Measurements from ENCODE around the gene RAPGEF2. TPM values are rescaled to one million over a fixed set of nuclear protein-coding genes. Genes with fewer than 3 reads are reported as not detected.
"Not testable (repeated sequence)": the region's sequence is repeated elsewhere in the genome, so short reads cannot be mapped to it uniquely, and the experiment has no call there.

The RAPGEF2 gene
- total RNA-seq, 2 experiments from 2014 or later, result 24.1 to 27.8 TPM

DNA sequence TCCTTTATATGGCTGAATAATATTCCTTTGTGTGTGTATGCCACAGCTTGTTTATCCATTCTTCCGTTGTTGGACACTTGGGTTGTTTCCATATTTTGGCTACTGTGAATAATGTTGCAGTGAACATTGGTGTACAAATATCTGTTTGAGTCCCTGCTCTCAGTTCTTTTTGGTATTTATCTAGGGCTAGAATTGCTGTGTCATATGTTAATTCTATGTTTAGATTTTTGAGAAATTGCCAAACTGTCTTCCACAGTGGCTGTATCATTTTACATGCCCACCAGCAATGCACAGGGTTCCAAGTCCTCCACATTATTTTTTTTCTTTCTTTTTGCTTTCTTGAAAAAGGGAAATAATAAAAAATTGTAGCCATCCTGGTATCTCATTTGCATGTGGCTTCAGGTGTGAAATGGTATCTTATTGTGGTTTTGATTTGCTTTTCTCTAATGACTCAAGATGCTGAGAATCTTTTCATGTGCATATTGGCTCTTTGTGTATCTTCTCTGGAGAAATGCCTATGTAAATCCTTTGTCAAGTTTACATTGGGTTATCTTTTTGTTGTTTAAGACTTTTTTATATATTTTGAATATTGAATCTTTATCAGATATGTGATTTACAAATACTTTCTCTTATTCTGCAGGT, 129.7 kb downstream of the RAPGEF2 start:
- ChIA-PET CTCF (no interaction called here), POLR2A (no interaction called here)
- no peak overlapping the region for H3K4me3 Mint-ChIP-seq
- H3K27ac Mint-ChIP-seq, result no peak overlapping the region
- no peaks in the 10 kb centered on the region for H3K9me3 Mint-ChIP-seq
- no peak for DNase-seq
- no peaks in the 10 kb centered on the region for H3K27me3 Mint-ChIP-seq
- H3K4me1 Mint-ChIP-seq, result peaks cover 8% of the 10 kb centered on the region
- H3K36me3 Mint-ChIP-seq (ENCODE audit: low read depth), result peaks cover 3% of the 10 kb centered on the region

DNA sequence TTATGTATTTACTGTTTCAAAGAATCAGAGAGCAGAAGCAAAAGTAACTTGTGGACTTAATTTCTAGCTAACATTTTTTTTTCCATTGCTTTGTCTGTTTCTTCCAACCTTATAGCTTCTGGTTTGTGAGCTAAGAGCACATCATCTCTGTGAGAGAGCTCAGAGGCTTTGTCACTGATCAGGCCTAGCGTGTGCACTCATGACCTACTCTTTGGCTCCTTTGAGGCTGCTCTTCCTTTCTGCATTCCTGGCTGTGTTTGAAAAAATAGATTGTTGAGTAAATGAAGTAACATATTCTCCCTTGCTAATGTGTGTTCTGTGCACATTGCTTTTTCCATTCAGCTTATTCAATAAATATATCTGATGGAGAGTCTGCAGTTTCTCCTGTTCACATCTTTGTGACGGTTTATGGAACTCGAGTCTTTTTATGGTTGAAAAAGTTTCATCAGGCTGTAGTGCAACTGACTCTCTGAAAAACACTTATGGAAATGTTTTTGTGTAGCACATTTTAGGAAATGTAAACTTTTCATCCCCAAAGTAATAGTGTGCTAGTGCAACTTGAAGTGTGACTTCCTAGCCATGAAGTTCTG, 133.0 kb downstream of the RAPGEF2 start:
- H3K27me3 Mint-ChIP-seq, result no peaks in the 10 kb centered on the region
- H3K4me3 Mint-ChIP-seq, result no peak overlapping the region
- DNase-seq, result no peak
- no peak overlapping the region for H3K27ac Mint-ChIP-seq
- peaks cover 4% of the 10 kb centered on the region for H3K36me3 Mint-ChIP-seq (ENCODE audit: low read depth)
- ChIA-PET CTCF (no interaction called here), POLR2A (no interaction called here)
- H3K4me1 Mint-ChIP-seq, result peaks cover 10% of the 10 kb centered on the region
- no peaks in the 10 kb centered on the region for H3K9me3 Mint-ChIP-seq

DNA sequence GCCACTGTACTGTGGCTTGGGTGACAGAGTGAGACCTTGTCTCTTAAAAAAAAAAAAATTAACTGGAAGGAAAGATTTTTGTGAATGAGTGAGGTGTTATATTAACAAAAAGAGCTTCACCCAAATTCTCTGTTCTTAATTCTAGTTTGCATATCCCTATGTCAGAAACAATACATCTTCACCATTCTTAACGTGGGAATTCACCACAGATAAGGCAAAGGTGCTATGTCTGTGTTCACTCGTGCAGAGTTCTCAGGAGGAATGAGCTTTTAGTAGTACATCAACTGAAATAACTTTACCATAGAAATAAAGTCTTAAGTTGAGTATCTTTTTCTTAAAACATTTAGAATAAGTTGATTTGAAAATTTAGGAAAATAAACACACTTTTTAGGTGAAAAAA, 135.1 kb downstream of the RAPGEF2 start:
- no peak overlapping the region for H3K27ac Mint-ChIP-seq
- H3K4me3 Mint-ChIP-seq, result no peak overlapping the region
- CTCF ChIA-PET, result interaction anchor here (0.7 kb wide), 1 partner anchor 79 kb away, joined by 3 read pairs; no protein-coding TSS in a partner anchor
- POLR2A ChIA-PET, result interaction anchor here (0.6 to 0.7 kb wide), 2 partner anchors 11 to 46 kb away, joined by 3 read pairs; no protein-coding TSS in a partner anchor
- H3K4me1 Mint-ChIP-seq, result peaks cover 4% of the 10 kb centered on the region
- no peak for DNase-seq
- no peaks in the 10 kb centered on the region for H3K27me3 Mint-ChIP-seq
- no peaks in the 10 kb centered on the region for H3K9me3 Mint-ChIP-seq
- peaks cover 6% of the 10 kb centered on the region for H3K36me3 Mint-ChIP-seq (ENCODE audit: low read depth)

DNA sequence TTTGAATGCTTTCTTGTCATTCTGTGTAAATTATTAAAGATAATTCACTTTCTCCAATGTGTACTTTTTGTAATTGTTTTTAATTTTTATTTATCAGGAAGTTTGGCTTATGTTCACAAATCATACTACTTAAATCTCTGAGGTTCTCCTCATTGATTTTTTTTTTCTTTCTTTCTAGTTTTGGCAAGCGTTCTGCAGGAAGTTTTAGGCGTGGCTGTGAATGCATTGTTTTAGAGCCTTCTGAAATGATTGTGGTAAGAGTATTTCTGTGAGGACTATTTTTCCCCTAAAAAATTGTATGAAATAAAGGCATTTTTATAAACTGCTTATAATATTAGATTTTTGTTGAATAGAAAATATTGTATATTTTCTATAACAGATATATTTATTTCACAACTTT, 135.8 kb downstream of the RAPGEF2 start:
- CTCF ChIA-PET, result no interaction called here
- Mint-ChIP-seq H3K27me3 (no peaks in the 10 kb centered on the region), H3K4me1 (peaks cover 2% of the 10 kb centered on the region), H3K4me3 (no peak overlapping the region), H3K27ac (no peak overlapping the region), H3K36me3 (ENCODE audit: low read depth) (peaks cover 6% of the 10 kb centered on the region), H3K9me3 (no peaks in the 10 kb centered on the region)
- DNase-seq, result no peak
- POLR2A ChIA-PET, result interaction anchor here (0.7 kb wide), 1 partner anchor 11 kb away, joined by 3 read pairs; no protein-coding TSS in a partner anchor

DNA sequence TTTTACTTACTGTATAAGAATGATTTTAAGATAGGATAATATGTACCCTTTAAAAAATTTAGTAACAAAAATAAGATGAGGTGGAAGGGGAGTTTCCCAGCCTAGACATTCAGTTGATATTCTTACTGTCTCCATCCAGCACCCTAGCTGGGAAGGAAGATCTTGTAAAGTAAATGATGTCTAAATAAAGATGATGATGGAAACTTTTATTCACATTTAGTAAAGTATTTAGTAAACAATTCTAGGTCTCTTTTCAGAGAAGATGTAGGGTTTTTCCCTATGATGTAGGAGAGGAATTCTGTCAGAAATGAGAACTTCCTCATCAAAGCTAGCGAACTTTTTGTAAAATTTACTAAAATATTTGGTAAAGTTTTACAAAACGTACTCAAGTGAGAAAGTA, 136.8 kb downstream of the RAPGEF2 start:
- no peaks in the 10 kb centered on the region for H3K9me3 Mint-ChIP-seq
- peaks cover 6% of the 10 kb centered on the region for H3K36me3 Mint-ChIP-seq (ENCODE audit: low read depth)
- H3K27ac Mint-ChIP-seq, result no peak overlapping the region
- H3K27me3 Mint-ChIP-seq, result no peaks in the 10 kb centered on the region
- no peak for DNase-seq
- ChIA-PET POLR2A (no interaction called here), CTCF (no interaction called here)
- no peak overlapping the region for H3K4me3 Mint-ChIP-seq
- H3K4me1 Mint-ChIP-seq, result peaks cover 2% of the 10 kb centered on the region

DNA sequence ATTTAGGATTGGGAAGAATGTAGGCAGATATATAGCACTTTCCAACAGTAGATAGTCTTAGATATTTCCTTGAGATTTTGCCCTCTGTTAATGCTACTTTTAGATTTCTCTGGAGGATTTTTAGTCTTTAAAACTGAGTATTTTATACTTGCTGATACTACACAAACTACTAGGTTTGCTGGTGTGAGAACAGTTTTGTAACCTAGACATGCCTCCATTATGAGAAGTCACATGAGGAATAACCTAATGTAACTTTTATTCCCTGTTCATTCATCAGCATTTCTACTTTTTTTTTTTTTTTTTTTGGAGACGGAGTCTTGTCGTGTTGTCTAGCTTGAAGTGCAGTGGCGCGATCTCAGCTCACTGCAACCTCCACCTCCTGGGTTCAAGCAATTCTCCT, 137.2 kb downstream of the RAPGEF2 start:
- H3K27me3 Mint-ChIP-seq, result no peaks in the 10 kb centered on the region
- H3K4me1 Mint-ChIP-seq, result peaks cover 2% of the 10 kb centered on the region
- H3K27ac Mint-ChIP-seq, result no peak overlapping the region
- H3K36me3 Mint-ChIP-seq (ENCODE audit: low read depth), result peaks cover 6% of the 10 kb centered on the region
- H3K9me3 Mint-ChIP-seq, result no peaks in the 10 kb centered on the region
- ChIA-PET POLR2A (no interaction called here), CTCF (no interaction called here)
- no peak overlapping the region for H3K4me3 Mint-ChIP-seq
- no peak for DNase-seq

DNA sequence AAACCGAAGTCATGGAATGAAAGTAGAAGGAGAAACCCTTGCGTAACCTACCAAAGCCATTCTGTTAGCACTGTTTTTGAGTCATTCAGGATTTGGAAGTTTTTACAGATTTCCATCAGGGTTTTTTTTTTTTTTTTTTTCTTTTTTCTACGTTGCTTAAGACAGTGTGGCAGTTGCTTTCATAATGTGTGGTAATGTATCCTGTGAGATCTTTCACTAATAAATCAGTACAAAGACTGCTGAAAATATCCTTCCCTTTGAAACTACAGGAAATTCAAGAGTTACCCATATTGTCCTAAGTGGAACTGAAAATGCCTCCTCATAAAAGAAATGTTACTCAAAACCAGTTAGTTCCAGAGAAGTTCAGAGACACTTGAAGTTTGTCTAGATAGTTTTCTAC, 137.8 kb downstream of the RAPGEF2 start:
- H3K36me3 Mint-ChIP-seq (ENCODE audit: low read depth), result peaks cover 6% of the 10 kb centered on the region
- DNase-seq, result no peak
- no peak overlapping the region for H3K27ac Mint-ChIP-seq
- H3K9me3 Mint-ChIP-seq, result no peaks in the 10 kb centered on the region
- no peak overlapping the region for H3K4me3 Mint-ChIP-seq
- ChIA-PET POLR2A (no interaction called here), CTCF (no interaction called here)
- peaks cover 2% of the 10 kb centered on the region for H3K4me1 Mint-ChIP-seq
- no peaks in the 10 kb centered on the region for H3K27me3 Mint-ChIP-seq

DNA sequence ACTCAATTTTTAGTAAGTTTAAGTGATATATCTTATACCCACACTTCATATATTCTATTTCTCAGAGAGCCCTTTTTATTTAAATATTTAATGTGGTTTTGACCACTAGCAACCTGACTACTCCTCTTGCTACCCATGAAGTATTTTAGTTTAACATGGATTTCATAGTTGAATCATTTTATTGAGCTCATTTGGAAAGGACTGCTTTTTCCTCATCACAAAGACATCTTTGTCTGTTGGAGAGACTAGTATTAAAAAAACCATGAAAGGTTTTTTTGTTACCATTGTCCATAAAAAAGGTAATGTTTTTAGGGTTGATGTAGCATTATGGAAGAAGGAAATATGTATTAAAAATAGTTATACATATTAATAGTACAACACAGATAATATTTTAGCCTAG, 139.5 kb downstream of the RAPGEF2 start:
- Mint-ChIP-seq H3K9me3 (no peaks in the 10 kb centered on the region), H3K4me1 (peaks cover 2% of the 10 kb centered on the region), H3K4me3 (no peak overlapping the region), H3K27me3 (no peaks in the 10 kb centered on the region), H3K27ac (no peak overlapping the region), H3K36me3 (ENCODE audit: low read depth) (peaks cover 6% of the 10 kb centered on the region)
- no peak for DNase-seq
- ChIA-PET POLR2A (no interaction called here), CTCF (no interaction called here)

DNA sequence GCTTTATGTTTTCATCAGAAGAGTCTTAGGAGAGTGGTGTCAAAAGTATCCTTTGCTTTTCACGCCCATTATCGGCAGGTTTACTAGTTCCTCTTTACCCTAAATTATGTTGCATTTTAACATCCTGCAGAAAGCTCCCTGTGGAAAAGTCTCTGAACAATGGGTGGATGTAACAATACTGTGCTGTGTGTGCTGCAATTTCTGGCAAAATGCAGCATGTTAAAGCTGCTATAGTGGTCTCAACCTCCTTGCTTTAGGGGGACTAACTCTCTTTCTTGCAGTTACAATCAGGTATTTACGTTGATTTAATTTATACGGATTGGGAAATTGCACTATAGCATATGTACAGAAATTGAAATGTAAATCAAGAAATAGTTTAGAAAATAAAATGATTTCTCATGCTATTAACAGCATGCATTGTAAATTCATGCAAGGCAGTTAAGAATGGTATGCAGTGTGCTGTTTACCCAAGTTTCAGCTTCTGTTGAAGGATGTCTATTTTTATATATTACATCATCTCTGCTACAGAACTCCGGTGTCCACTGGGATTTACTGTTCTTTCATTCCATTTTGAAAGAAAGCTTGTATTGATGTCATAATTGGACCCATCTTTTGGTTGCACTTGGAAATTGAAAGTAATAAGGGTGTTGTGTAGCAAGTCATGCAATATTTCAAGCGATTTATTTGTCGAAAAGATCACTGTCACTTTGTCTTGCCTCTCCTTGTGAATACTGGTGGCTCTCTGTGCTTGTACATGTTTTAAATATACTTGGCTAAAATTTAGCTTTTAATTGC, 145.7 kb downstream of the RAPGEF2 start:
- no peak for DNase-seq
- Mint-ChIP-seq H3K4me1 (no peaks in the 10 kb centered on the region), H3K27ac (no peak overlapping the region), H3K4me3 (no peak overlapping the region), H3K9me3 (peaks cover 6% of the 10 kb centered on the region), H3K27me3 (no peaks in the 10 kb centered on the region), H3K36me3 (ENCODE audit: low read depth) (peaks cover 11% of the 10 kb centered on the region)
- ChIA-PET POLR2A (no interaction called here), CTCF (interaction anchor here (0.6 kb wide), 1 partner anchor 72 kb away, joined by 5 read pairs; no protein-coding TSS in a partner anchor)

DNA sequence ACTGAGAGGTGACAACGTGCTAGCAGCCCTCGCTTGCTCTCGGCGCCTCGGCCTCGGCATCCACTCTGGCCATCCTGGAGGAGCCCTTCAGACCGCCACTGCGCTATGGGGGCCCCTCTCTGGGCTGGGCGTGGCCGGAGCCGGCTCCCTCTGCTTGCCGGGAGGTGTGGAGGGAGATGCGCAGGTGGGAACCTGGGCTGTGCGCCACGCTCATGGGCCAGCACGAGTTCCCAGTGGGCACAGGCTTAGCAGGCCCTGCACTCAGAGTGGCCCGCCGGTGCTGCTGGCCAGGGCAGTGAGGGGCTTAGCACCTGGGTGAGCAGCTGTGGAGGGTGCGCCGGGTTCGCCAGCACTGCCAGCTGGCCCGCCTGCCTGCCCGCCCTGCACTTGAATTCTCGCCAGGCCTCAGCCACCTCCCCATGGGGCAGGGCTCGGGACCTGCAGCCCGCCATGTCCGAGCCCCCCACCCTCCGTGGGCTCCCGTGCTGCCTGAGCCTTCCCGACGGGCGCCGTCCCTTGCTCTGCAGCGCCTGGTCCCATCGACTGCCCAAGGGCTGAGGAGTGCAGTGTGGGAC, 148.0 kb downstream of the RAPGEF2 start:
- peaks cover 11% of the 10 kb centered on the region for H3K36me3 Mint-ChIP-seq (ENCODE audit: low read depth)
- H3K4me3 Mint-ChIP-seq, result no peak overlapping the region
- H3K27ac Mint-ChIP-seq, result no peak overlapping the region
- H3K27me3 Mint-ChIP-seq, result no peaks in the 10 kb centered on the region
- no peaks in the 10 kb centered on the region for H3K4me1 Mint-ChIP-seq
- H3K9me3 Mint-ChIP-seq, result peaks cover 6% of the 10 kb centered on the region
- ChIA-PET CTCF (no interaction called here), POLR2A (no interaction called here)
- DNase-seq, result no peak

DNA sequence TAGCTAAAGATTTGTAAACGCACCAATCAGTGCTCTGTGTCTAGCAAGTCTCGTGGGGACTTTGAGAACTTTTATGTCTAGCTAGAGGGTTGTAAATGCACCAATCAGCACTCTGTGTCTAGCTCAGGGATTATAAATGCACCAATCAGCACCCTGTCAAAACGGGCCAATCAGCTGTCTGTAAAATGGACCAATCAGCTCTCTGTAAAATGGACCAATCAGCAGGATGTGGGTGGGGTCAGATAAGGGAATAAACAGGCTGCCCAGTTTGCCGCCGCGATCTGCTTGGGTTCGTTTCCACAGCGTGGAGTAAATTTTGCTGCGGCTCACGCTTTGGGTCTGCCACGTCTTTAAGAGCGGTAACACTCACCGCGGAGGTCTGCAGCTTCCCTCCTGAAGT, 148.7 kb downstream of the RAPGEF2 start:
- H3K27me3 Mint-ChIP-seq, H3K27ac Mint-ChIP-seq, H3K4me3 Mint-ChIP-seq, CTCF ChIA-PET, H3K9me3 Mint-ChIP-seq, DNase-seq, H3K4me1 Mint-ChIP-seq, POLR2A ChIA-PET: not testable (repeated sequence)
- H3K36me3 Mint-ChIP-seq (ENCODE audit: low read depth), result peaks cover 14% of the 10 kb centered on the region

DNA sequence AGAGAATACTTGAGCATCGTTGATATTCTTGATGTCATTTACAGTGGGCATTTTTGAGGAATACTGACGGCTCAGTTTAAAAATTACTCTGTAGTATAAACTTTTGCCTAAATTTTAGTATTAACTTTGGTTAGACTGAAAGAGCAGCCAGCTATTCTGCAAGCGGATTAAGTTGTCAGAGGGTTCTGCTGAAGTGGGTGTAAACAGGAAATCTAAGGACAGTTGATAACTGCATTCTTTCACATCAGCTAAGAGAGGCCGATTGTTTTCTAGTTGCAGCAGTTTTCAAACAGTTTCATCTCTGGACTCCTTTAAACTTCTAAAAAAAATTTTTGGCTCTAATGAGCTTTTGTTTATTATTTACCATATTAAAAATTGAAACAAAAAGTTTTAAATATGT, 149.6 kb downstream of the RAPGEF2 start:
- Mint-ChIP-seq H3K4me3 (no peak overlapping the region), H3K27ac (no peak overlapping the region), H3K36me3 (ENCODE audit: low read depth) (peaks cover 10% of the 10 kb centered on the region), H3K9me3 (peaks cover 6% of the 10 kb centered on the region), H3K4me1 (no peaks in the 10 kb centered on the region), H3K27me3 (no peaks in the 10 kb centered on the region)
- ChIA-PET POLR2A (no interaction called here), CTCF (no interaction called here)
- DNase-seq, result no peak

DNA sequence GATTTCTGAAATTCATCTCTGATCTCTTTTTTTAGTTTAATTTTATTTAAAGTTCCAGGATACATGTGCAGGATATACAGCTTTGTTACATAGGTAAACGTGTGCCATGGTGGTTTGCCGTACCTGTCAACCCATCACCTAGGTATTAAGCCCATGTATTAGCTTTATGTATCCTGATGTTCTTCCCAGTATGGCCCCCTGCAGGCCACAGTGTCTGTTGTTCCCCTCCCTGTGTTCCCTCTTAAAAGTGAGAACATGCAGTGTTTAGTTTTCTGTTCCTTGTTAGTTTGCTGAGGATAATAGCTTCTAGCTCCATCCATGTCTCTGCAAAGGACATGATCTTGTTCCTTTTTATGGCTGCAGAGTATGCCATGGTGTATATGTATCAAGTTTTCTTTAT, 153.2 kb downstream of the RAPGEF2 start:
- Mint-ChIP-seq H3K9me3 (peaks cover 6% of the 10 kb centered on the region), H3K27ac (no peak overlapping the region), H3K4me3 (no peak overlapping the region), H3K36me3 (ENCODE audit: low read depth) (peaks cover 10% of the 10 kb centered on the region), H3K4me1 (no peaks in the 10 kb centered on the region), H3K27me3 (no peaks in the 10 kb centered on the region)
- ChIA-PET CTCF (no interaction called here), POLR2A (no interaction called here)
- no peak for DNase-seq

All from activated CD4-positive, alpha-beta memory T cell treated with anti-CD3 and anti-CD28 coated beads, Interleukin-2, amount 10 ng/mL, durations not matched to agents 7 days and 5 days (primary cell).